ENCODE data around the gene PBX3.

PBX3 gene

DNA sequence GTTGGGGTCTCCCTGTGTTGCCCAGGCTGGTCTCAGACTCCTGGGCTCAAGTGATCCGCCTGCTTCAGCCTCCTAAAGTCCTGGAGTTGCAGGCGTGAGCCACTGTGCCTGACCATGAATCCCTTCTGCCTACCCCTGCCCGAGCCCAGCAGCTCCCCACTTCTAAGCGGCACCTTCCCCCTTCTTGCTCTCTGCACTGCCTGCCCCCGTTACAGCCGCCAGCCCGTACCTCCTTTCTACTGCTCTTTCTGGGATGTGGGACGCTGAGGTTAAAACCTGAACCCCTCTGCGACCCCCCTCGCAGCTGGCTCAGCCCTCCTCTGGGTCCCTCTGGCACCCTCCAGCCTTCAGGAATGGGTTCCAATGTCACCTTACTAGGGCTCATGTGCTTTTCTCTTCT, 249.6 kb downstream of the PBX3 start:
- DNase-seq (ENCODE audit: low read depth): no peak

DNA sequence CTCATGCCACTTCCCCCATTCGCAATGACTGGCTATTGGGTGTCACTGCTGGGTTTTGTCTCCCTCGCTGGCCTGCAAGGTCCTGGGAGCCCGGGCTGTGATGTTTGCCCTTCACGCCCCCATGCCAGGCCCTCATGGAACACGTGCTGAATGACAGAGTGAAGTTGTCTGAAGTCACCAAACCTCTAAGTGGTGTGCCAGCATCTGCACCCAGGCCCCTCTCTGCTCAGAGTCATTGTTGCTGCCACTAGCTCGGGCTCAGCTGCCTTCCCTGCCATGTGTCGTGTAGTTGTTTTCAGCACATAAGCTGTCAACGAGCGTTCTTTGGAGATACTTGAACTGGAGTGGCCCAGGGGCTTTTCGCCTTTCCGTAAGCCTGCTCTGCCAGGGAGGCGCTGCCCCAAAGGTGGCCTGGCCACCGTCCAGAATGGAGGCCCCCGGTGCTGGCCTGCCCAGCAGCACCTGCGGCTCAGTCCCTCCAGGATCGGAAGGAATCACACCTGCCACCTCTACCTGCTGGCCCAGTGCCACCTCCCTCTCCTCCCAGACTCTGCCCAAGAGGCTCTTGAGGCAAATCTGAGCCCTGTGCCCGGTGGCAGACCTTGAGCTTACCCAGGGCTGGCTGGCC, 250.1 kb downstream of the PBX3 start:
- DNase-seq (ENCODE audit: low read depth): no peak

GRCh38 chr9:125998837-125999503, 251.8 kb downstream of the PBX3 start:
- no peak for DNase-seq (ENCODE audit: low read depth)

GRCh38 chr9:125999504-125999881, 252.3 kb downstream of the PBX3 start:
- no peak for DNase-seq (ENCODE audit: low read depth)

DNA sequence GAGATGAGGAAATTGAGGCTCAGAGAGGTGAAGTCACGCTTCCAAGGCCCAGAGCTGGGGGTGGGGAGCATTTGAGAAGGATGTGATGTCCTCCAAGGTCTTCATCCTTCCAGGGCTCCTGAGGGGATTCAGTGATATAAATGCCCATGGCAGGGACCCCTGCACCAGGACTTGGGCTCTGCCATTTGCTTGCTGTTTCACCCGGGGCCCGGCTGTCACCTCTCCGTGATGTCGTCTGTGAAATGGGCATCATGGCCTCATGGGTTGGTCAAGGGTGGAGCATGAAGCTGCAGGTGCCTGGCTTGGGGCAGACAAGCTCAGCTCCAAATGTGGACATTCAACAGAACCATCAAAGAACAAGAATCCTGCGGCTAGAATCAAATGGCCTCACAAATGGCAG, 253.1 kb downstream of the PBX3 start:
- no peak for DNase-seq (ENCODE audit: low read depth)

DNA sequence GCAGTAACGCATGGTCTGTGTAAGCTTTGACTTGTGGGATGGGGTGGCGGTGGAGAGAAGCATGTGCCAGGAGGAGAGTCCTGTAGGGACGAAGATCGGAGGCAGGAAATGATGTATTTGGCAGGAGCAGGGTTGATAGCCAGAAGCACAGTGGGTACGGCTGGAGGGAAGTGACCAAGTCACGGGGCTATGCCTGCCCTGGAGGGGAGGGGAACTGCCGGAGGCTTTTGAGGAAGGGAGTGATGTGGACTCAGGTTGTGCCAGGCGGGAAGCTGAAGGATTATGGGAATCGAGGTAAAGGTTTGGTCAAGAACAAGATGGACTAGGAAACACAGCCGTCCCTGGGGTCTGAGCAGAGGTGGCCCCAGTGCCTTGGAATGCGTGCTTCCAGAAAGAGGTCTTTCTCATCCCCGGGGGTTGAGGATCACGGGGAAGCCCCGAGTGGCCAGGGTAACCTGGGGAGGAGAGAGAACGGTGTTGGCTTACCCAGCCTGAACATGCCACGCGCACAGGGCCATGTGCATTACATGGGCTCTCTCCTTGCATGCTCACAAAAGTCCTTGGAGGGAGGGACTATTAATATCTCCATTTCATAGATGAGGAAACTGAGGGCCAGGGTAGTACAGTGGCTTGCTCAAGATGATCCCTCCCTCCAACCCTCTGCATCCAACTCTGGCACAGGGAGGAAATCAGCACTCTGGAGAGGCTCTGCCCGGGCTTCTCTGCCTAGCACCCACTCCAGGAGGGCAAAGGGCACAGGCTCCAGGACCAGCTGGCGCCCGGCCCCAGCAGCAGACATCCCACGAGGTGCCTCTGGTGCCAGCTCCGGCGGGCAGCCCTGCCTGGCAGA, 253.8 kb downstream of the PBX3 start:
- DNase-seq (ENCODE audit: low read depth): no peak

DNA sequence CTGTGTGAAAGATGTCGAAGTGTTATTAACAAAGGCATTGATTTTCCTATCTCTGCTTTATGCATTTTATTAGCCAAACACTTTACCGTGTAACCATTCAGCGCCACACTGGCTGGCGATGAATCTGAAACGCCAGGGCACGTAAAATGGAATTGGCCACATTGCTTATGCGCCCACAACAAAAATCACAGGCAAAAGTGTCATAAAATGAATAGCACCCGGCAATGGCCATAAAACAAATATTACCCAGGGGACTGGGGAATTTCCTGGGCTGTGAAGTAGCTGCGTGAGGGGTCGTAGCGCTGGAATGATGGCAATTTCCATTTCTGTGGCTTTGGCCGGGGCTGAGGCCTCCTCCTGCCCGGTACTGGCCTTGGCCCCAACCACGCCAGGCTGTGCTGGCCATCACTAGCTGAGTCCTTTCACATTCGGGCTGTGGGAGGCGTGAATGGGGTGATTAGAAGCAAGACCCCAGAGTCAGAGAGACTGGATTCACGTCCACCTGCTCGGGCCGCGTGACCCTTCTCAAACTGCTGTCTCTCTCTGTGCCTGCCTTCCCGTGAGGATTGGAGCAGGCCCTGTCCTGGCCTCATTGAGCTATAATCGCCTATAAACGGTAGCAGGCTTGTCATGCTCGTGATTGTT, 254.5 kb downstream of the PBX3 start:
- DNase-seq (ENCODE audit: low read depth): no peak

GRCh38 chr9:126002476-126003350, 255.5 kb downstream of the PBX3 start:
- no peak for DNase-seq (ENCODE audit: low read depth)

- DNase-seq (ENCODE audit: low read depth): no peak
Observed at GRCh38 chr9:126009047-126009446, 261.9 kb downstream of the PBX3 start.

DNA sequence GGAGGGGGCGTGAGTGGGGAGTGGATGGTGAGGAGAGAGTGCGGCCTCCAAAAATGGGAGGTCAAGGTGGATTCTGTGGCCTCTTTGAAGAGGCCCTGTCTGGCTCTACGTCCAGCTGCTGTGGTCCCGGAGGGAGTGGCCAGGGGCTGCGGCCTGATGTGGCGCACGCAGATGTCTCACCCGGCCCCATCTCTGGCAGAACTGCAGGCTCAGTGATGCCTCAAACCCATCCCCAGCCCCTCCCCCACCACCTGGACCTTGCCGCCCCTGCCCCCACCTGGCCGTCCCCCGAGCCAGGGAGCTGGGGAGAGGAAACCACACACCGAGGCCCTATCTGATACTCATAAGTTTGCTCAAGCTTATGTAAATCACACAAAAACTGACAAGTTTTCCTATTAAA, 267.6 kb downstream of the PBX3 start:
- no peak for DNase-seq (ENCODE audit: low read depth)

- no peak for DNase-seq (ENCODE audit: low read depth)
Observed at GRCh38 chr9:126015424-126015823, 268.3 kb downstream of the PBX3 start.

GRCh38 chr9:126016579-126017290, 269.6 kb downstream of the PBX3 start:
- DNase-seq (ENCODE audit: low read depth): no peak
